ENCODE measurements around the gene ITGAE. TPM values are rescaled to one million over a fixed set of nuclear protein-coding genes. Genes with fewer than 3 reads are reported as not detected.

ITGAE gene
- total RNA-seq, 2 donors from 2014 or later = 16.2 to 27.6 TPM

DNA sequence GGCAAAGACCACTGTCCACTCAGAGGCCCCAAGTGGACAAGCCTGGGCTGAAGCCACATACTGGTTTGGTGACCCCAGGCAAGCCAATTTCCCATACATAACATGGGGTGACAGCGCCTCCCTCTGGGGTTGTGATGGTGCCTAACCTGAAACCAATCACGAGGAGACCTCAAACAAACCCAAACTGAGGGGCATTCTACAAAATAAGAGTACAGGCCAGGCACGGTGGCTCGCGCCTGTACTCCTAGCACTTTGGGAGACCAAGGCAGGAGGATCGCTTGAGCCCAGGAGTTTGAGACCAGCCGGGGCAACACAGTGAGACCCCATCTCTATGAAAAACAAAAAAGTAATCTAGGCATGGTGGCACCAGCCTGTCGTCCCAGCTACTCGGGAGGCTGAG, 108.6 kb downstream of the ITGAE start:
- 81% methylated on average over 9 of the region's 9 CpGs for WGBS
- Histone ChIP-seq H3K9me3 (no peaks in the 10 kb centered on the region), H3K36me3 (no peaks in the 10 kb centered on the region), H3K4me1 (replicated peaks) (no peaks in the 10 kb centered on the region), H3K27ac (no peak overlapping the region), H3K27me3 (replicated peaks; ENCODE audit: insufficient read depth) (peaks cover 15% of the 10 kb centered on the region), H3K4me3 (no peak overlapping the region)
- DNase-seq (ENCODE audit: low spot score) = no peak
- TF ChIP-seq POLR2AphosphoS5 (IDR thresholded peaks at IDR 0.05) (no peak), POLR2A (IDR thresholded peaks at IDR 0.05) (no peak)
- TF ChIP-seq, protein P1, sequence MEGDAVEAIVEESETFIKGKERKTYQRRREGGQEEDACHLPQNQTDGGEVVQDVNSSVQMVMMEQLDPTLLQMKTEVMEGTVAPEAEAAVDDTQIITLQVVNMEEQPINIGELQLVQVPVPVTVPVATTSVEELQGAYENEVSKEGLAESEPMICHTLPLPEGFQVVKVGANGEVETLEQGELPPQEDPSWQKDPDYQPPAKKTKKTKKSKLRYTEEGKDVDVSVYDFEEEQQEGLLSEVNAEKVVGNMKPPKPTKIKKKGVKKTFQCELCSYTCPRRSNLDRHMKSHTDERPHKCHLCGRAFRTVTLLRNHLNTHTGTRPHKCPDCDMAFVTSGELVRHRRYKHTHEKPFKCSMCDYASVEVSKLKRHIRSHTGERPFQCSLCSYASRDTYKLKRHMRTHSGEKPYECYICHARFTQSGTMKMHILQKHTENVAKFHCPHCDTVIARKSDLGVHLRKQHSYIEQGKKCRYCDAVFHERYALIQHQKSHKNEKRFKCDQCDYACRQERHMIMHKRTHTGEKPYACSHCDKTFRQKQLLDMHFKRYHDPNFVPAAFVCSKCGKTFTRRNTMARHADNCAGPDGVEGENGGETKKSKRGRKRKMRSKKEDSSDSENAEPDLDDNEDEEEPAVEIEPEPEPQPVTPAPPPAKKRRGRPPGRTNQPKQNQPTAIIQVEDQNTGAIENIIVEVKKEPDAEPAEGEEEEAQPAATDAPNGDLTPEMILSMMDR (IDR thresholded peaks at IDR 0.05) = no peak
- intact Hi-C loops (cut with DNase I) = no loop called here

DNA sequence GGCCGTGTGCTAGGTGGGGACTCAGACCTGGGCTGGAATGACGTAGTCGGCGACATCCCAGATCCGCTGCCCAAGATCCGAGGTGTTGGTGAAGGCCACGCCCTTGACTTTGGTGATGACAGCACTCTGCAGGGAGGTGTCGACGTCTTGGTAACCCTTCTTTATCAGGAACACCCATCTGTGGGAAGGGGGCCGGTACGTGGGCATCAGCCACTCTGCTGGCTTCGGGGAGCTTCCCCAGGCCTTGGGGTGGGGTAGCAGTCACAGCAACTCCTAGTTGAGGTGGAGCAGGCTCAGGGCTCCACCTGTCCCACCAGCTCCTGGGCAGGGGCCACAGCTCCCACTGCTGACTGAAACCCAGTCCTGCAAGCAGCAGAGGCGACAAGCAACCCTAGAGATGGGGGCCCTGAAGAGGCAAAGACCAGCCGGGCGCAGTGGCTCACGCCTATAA, 109.3 kb downstream of the ITGAE start:
- intact Hi-C loops (cut with DNase I) = no loop called here
- no peak overlapping the region for H3K27ac ChIP-seq
- H3K36me3 ChIP-seq = no peaks in the 10 kb centered on the region
- TF ChIP-seq POLR2A (IDR thresholded peaks at IDR 0.05) (no peak), POLR2AphosphoS5 (IDR thresholded peaks at IDR 0.05) (no peak)
- TF ChIP-seq, protein P1 (IDR thresholded peaks at IDR 0.05) = no peak
- H3K4me3 ChIP-seq = no peak overlapping the region
- peaks cover 14% of the 10 kb centered on the region for H3K27me3 ChIP-seq (replicated peaks; ENCODE audit: insufficient read depth)
- no peaks in the 10 kb centered on the region for H3K9me3 ChIP-seq
- WGBS = 69% methylated on average over 15 of the region's 16 CpGs
- DNase-seq (ENCODE audit: low spot score) = no peak
- H3K4me1 ChIP-seq (replicated peaks) = no peaks in the 10 kb centered on the region

DNA sequence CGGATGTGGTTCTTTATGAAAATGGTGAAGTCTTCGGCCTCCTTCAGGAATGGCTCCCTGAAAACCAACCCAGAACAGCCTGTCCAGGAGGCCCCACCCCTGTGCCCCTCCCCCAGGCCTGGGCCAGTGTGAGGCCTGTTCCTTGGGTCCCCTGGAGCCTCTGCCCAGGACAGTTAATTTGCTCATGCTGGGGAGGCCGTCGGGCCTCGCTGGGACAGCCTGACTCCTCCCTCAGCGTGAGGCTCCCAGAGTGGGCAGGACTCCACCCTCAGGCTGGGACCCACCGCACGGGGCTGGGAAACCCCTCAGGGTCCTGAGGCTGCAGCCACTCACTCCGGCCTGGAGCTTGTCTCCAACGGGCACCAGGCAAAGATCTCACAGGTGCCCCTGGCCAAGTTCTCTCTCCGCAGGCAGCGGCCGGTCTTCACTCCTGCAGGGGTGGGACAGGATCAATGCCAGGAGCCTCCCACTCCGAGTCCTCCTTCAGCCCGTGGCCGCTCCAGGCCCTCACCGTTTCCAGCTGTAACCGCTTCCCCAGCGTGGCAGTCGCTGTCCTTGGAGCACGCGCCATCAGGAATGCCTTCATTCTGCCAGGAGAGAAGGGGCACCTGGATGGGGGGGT, 110.8 kb downstream of the ITGAE start:
- Histone ChIP-seq H3K9me3 (no peaks in the 10 kb centered on the region), H3K27ac (no peak overlapping the region), H3K4me1 (replicated peaks) (no peaks in the 10 kb centered on the region), H3K4me3 (no peak overlapping the region), H3K27me3 (replicated peaks; ENCODE audit: insufficient read depth) (peaks cover 9% of the 10 kb centered on the region), H3K36me3 (no peaks in the 10 kb centered on the region)
- intact Hi-C loops (cut with DNase I) = no loop called here
- DNase-seq (ENCODE audit: low spot score) = no peak
- 54% methylated on average over 19 of the region's 22 CpGs for WGBS
- TF ChIP-seq POLR2AphosphoS5 (IDR thresholded peaks at IDR 0.05) = no peak
- no peak for TF ChIP-seq POLR2A (IDR thresholded peaks at IDR 0.05)
- TF ChIP-seq, protein P1 (IDR thresholded peaks at IDR 0.05) = no peak

DNA sequence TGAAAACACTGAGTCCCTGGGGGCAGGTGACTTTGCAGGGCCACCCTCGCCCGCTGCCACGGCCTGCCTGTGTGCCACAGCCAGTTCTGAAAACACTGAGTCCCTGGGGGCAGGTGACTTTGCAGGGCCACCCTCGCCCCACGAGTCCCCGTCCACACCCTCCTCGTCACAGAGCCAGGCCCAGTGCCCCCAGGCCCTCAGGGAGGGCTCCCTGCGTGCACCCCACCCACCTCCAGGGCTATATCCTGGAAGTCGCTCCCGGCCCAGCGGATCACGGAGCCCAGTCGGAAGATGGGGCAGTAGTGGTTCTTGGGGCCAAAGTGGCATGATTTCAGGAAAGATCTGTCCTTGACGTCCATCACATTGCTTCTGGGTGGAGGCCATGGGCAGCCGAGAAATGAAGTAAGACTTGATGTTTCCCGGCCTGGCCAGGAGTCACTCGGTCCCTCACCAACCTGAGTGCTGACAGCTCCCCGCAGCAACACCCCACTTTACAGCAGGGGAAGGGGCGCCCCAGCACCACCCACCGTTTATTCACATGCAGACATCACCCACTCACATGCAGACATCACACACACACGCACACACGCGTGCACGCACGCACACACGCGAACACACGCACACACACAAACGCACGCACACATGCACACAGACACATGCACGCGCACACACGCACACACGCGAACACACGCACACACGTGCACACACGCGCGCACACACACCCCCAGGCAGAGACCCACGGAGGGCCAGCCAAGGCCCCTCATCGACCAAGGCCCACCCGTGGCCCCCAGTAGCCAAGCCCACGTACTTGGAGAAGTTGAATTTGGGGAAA, 111.5 kb downstream of the ITGAE start:
- Histone ChIP-seq H3K36me3 (no peaks in the 10 kb centered on the region), H3K27me3 (replicated peaks; ENCODE audit: insufficient read depth) (peaks cover 5% of the 10 kb centered on the region), H3K9me3 (no peaks in the 10 kb centered on the region), H3K4me1 (replicated peaks) (no peaks in the 10 kb centered on the region), H3K27ac (no peak overlapping the region), H3K4me3 (no peak overlapping the region)
- WGBS = 89% methylated on average over 39 of the region's 44 CpGs
- intact Hi-C loops (cut with DNase I) = no loop called here
- TF ChIP-seq, protein P1 (IDR thresholded peaks at IDR 0.05) = no peak
- TF ChIP-seq POLR2A (IDR thresholded peaks at IDR 0.05) (no peak), POLR2AphosphoS5 (IDR thresholded peaks at IDR 0.05) (no peak)
- DNase-seq (ENCODE audit: low spot score) = no peak

Measured in prostate gland (tissue), 2 donors.